GM18511 (cell line): ENCODE results near the gene TMEM53.

ENCODE experiments used
- ATAC-seq: cut with Tn5 transposase; IDR thresholded peaks from one replicate; pipeline ENCODE4 v1.9.1; 2021; ENCODE audit warnings: mild to moderate bottlenecking, moderate library complexity; ENCODE audit not compliant: unreplicated experiment

Gene TMEM53

GRCh38 chr1:44631647-44632539, 42.4 kb downstream of the TMEM53 start:
- peak; percentile 78 for ATAC-seq

- no peak for ATAC-seq
Observed at GRCh38 chr1:44631333-44631646, 43.0 kb downstream of the TMEM53 start.

- ATAC-seq, result no peak
Observed at GRCh38 chr1:44630116-44630515, 44.2 kb downstream of the TMEM53 start.

- no peak for ATAC-seq
Observed at GRCh38 chr1:44628962-44629756, 45.1 kb downstream of the TMEM53 start.

- ATAC-seq, result no peak
Observed at GRCh38 chr1:44625348-44625747, 48.9 kb downstream of the TMEM53 start.

- ATAC-seq, result no peak
Observed at GRCh38 chr1:44624268-44624901, 49.9 kb downstream of the TMEM53 start.

- no peak for ATAC-seq
Observed at GRCh38 chr1:44621841-44622286, 52.4 kb downstream of the TMEM53 start.

- ATAC-seq, result no peak
Observed at GRCh38 chr1:44620072-44620471, 54.2 kb downstream of the TMEM53 start.

GRCh38 chr1:44619261-44619900, 54.9 kb downstream of the TMEM53 start:
- no peak for ATAC-seq

- ATAC-seq, result no peak
Observed at GRCh38 chr1:44617703-44618029, 56.6 kb downstream of the TMEM53 start.

GRCh38 chr1:44616991-44617702, 57.1 kb downstream of the TMEM53 start:
- ATAC-seq, result no peak

GRCh38 chr1:44616284-44616990, 57.8 kb downstream of the TMEM53 start:
- no peak for ATAC-seq

GRCh38 chr1:44613941-44614340, 60.3 kb downstream of the TMEM53 start:
- no peak for ATAC-seq

- ATAC-seq, result no peak
Observed at GRCh38 chr1:44611866-44612265, 62.4 kb downstream of the TMEM53 start.

- no peak for ATAC-seq
Observed at GRCh38 chr1:44611419-44611818, 62.9 kb downstream of the TMEM53 start.

- ATAC-seq, result no peak
Observed at GRCh38 chr1:44610527-44611148, 63.6 kb downstream of the TMEM53 start.

- ATAC-seq, result no peak
Observed at GRCh38 chr1:44609768-44610526, 64.3 kb downstream of the TMEM53 start.

GRCh38 chr1:44609412-44609767, 64.9 kb downstream of the TMEM53 start:
- ATAC-seq, result no peak

GRCh38 chr1:44608141-44608540, 66.1 kb downstream of the TMEM53 start:
- ATAC-seq, result no peak
